GM10847 (cell line): ENCODE results near the gene KAT5.

Experiments used
- POLR2A ChIP-seq: IDR thresholded peaks from 2 replicates; pipeline ENCODE4 v1.6.1; 2011; ENCODE audit not compliant: insufficient read length; ENCODE audit errors: extremely low read depth

KAT5 gene

DNA sequence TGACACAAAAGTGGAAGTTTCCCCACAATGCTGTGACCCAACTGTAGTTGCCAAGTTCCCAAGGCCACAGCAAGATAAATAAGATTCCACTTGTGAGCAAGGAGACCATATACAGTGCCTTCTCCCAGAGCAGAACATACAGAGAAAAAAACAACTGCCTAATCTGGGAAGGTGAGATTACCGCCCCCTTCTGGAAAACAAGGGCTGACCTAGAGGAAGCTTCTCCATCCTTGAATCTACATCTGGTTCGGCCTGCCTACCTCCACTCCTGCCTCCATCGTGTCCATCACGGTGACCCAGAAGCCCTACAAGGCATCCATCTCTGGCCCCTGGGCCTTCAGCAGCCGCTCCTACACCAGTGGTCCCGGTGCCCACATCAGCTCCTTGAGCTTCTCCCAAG is 14.6 kb downstream of the KAT5 start:
- TF ChIP-seq POLR2A = no peak

DNA sequence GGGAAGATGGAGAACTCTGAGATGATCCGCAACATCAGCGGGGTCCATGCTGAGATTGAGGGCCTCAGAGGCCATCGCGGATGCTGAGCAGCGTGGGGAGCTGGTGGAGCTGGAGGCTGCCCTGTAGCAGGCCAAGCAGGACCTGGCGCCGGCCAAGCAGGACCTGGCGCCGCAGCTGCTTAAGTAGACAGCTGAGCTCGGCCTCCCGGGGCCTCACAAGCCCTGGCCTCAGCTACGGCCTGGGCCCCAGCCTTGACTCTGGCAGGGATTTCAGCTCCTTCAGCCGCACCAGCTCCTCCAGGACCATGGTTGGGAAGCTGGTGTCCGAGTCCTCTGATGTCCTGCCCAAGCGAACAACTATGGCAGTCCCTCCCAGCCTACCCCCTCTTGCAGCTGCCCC is 15.8 kb downstream of the KAT5 start:
- TF ChIP-seq POLR2A = no peak

DNA sequence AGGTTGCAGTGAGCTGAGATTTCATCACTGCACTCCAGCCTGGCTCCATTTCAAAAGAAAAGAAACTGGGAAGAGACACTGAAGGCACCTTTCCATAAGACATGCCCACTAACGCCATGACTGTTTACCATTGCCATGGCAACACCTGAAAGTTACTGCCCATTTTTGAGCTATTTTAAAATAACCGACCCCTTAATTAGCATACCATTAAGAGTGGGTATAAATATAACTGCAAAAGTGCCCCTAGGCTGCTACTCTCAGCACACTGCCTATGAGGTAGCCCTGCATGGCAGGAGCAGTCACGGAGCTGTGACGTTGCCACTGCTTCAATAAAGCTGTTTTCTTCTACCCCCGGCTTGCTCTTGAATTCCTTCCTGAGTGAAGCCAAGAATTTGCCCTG is 18.4 kb downstream of the KAT5 start:
- no peak for TF ChIP-seq POLR2A

DNA sequence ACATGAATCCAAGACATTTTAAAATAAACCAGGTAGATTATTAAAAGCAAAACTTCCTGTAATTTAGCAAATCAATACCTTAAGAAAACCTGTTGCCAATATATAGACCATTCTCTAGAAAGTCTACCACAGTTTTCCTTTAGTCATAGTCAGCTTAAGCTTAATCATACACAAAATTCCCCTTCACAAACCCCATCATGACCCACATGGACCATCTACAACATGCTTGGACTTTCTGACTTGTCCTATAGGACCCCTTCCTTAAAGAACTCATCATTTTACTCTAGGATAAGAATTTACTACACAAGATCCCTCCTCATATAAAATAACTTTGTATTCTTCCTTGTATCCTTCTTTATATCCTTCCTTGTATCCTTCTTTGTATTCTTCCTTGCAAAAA is 24.8 kb downstream of the KAT5 start:
- TF ChIP-seq POLR2A = no peak

DNA sequence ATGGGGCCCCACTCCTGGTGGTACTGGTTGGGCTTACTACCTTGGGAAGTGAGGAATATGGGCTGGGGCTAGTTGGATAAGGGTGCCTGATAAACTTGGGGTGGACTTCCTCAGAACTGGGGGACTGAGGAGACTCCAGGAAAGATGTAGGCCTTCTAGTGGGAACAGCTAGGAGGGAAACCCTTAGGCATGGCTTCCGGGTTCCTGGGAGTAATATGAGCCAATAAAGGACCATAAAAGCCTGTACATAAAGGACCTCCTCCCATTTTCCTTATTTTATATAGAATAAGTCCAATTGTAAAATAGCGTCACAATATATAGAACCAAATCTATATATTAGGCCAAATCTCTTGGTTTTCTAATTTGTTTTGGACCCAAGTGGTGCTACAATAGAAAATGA is 27.0 kb downstream of the KAT5 start:
- no peak for TF ChIP-seq POLR2A

DNA sequence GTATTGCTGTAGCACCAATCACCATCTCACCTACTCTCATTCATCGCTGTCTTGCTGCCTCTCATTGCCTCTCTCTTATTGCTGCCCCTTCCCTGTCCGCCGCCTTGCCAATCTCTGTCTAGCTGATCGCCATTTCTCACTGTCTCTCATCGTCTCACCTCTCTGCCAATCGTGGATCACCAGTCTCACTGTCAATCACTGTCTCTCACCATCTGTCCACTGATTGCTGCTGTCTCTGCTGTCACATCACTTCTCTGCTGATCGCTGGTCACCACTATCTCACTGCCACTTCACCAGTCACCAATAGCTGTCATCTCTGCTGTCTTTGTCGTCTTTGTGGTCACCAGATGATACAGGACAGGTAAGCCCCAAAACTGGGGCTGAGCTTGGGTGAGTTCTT is 29.1 kb downstream of the KAT5 start:
- no peak for TF ChIP-seq POLR2A

DNA sequence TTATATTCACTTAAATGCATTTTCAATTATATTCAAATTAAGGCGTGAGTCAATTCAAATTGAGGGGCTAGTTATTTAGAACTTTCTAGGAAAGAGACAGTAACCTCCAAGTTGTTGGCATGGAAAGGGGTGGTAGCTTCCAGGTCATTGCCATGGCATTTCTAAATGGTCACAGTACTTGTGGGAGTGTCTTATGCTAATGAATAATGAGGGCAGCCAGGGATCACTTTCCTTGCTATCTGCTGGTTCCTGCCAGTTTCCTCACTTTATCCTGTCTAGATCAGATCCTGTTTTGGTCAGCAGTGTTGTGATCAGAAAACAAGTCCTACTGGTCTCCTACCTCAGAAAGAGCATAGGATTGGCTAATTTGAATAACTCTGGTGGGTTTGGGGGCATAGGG is 30.3 kb downstream of the KAT5 start:
- TF ChIP-seq POLR2A = no peak

DNA sequence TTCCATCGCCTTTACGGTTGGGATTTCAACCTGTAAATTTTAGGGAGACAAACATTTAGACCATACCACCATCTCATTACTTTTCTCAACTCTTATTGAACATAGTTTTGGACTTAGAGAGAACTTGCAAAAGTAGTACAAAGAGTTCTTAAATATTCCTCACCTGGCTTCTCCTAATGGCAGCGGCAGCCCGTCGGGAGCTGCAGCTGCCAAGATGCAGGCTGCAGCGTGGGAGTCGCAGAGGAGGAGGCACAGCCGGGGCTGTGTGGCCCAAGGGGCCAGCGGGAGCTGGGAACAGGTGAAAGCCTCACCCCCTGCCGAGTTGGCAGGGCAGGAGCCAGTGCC is 31.6 kb downstream of the KAT5 start:
- TF ChIP-seq POLR2A = no peak

DNA sequence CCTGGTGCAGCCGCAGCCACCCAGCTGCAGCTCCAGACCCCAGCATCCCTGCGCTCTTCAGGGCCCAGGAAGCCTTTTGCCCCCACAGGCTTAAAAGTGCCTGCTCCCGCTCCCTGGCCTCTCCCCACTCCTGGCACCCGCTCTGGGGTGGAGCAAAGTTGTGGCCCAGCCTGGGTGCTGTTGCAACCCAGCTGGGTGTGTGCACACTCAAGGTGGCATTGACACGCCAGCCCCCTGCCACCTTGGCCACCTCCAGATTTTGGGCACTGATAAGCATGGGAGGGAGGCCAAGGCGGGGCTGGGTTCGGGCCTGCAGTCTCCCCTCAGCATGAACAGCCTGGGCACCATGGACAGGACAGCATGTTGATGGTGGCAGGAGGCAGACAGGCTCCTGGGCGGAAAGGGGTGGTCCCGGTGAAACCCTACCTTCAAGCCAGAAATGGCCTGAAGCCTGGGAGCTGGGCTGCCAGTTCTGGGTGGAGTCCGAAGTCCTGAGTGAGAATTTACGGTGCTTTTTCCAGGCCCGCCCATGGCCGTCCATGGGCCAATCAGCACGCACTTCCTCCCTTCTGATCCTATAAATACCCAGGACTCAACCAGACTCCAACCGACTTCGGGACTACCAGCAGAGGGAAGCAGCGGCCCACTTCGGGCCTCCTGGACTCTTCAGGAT is 32.1 kb downstream of the KAT5 start:
- TF ChIP-seq POLR2A = no peak

DNA sequence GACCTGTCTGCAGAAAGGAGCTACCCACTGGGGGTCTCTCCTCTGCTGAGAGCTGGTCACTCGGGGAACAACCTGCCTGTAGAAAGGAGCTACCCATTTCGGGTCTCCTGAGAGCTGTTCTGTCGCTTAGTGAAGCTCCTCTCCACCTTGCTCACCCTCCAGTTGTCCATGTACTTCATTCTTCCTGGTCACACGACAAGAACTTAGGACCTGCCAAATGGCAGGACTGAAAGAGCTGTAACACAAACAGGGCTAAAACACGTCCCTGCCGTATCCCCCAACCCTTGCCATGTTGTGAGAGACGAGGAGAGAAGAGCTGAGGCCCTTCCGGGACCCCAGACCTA is 32.6 kb downstream of the KAT5 start:
- TF ChIP-seq POLR2A = no peak

DNA sequence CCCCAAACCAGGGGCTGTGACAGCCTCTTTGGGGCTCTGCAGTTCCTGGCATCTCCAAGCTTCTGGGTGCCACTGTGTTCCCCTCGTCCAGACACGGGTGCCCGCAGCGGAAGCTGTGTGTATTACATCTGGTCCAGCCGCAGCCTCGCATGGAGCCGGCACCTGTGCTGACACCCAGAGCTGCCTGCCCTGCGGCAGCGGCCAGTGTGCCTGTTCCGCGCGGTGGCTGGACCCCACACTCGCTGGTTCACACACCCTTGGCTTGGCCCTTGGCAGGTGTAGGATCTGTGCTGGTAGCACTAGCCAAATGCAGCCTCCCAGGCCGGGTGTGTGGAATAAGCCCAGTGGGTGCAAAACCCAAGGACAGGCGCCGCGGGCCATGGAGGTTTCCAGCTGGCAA is 33.0 kb downstream of the KAT5 start:
- TF ChIP-seq POLR2A = no peak

DNA sequence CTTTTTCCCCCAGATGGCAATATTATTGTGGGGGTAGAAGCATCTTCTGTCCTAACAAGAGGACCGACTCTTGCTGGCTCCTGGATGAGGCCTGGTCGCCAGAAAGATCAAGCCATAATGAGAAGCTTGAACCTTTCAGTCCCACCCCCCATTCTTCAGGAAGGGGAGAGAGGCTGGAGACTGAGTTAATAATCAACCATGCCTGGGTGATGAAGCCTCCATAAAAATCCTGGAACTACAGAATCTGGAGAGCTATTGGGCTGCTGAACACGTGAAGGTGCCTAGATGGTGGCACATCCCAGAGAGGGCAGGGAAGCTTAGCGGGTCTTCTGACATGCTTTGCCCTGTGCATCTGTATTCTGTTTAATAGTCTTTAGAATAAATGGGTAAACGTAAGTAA is 52.4 kb downstream of the KAT5 start:
- TF ChIP-seq POLR2A = no peak

DNA sequence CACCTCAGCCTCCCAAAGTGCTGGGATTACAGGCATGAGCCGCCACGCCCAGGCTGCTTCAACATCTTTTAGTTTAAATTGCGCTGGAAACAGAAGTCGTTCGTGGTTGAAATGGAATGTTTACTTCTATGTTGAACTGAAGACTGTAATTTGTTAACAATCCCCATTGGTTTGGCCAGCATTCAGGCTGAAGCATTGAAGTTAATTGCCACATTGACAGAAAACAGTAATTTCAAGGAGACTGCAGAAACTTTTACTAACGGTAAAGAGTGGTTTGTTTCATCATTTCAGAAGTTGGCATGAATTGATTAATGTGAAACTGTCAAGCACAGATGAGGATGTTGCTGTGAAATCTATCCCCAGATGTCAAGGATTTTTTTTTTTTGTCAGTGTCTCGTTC is 54.5 kb downstream of the KAT5 start:
- no peak for TF ChIP-seq POLR2A

DNA sequence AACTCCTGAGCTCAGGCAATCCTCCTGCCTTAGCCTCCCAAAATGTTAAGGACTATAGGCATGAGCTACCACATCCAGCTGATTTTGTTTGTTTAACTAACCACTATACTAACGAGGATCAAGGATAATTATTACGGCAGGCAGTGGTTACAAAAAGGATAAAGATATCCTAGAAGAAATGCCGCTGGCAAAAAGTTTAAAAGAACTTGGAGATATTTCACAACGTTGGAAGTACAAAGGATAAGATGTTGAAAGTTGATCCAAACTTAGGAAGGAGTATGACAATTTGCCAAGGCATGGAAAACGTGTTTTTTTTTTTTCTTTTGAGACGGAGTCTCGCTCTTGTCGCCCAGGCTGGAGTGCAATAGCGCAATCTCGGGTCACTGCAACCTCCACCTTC is 55.4 kb downstream of the KAT5 start:
- no peak for TF ChIP-seq POLR2A
